K562 (cell line): ENCODE measurements around the gene BCO2. TPM values are rescaled to one million over a fixed set of nuclear protein-coding genes. Genes with fewer than 3 reads are reported as not detected.
A peak's percentile ranks its signal among the peaks of the same experiment; 100 is the strongest.

ENCODE experiments used
- ARNT ChIP-seq, 2 experiments: fragments of 450-650 bp; IDR thresholded peaks; 2 replicates each; pipeline ENCODE4 v1.6.1; 2016; ENCODE audit warnings: mild to moderate bottlenecking in 1 of 2
- CBX8 ChIP-seq: fragments of 200-600 bp; sonication (generic); IDR thresholded peaks from 2 replicates; pipeline ENCODE4 v1.6.1; 2012; ENCODE audit warnings: borderline replicate concordance, mixed run types, low read depth, mild to moderate bottlenecking, moderate library complexity, mixed read lengths, low read length, control low read depth, inconsistent platforms; ENCODE audit not compliant: poor library complexity, severe bottlenecking; ENCODE audit errors: extremely low read depth
- DPF2 ChIP-seq: fragments of 450-650 bp; IDR thresholded peaks from 2 replicates; pipeline ENCODE4 v1.6.1; 2016
- L3MBTL2 ChIP-seq: fragments of 450-650 bp; IDR thresholded peaks from 2 replicates; pipeline ENCODE4 v1.6.1; 2016; ENCODE audit warnings: mild to moderate bottlenecking, moderate library complexity
- MXD1 ChIP-seq: fragments of 250-450 bp; sonication (Bioruptor Pico); IDR thresholded peaks from 2 replicates; pipeline ENCODE4 v1.8.0; 2021; ENCODE audit warnings: borderline replicate concordance, mild to moderate bottlenecking, moderate library complexity; ENCODE audit not compliant: poor library complexity, severe bottlenecking
- NFIC ChIP-seq: fragments of 450-650 bp; IDR thresholded peaks from 2 replicates; pipeline ENCODE4 v1.6.1; 2017; ENCODE audit warnings: mild to moderate bottlenecking, inconsistent platforms
- SMAD2 ChIP-seq: fragments of 150-350 bp; IDR thresholded peaks from 2 replicates; pipeline ENCODE4 v1.6.1; 2014; ENCODE audit warnings: low read depth, mild to moderate bottlenecking, low read length
- TAF9B ChIP-seq: fragments of 450-650 bp; IDR thresholded peaks from 2 replicates; pipeline ENCODE4 v1.6.1; 2018; ENCODE audit warnings: mild to moderate bottlenecking; ENCODE audit not compliant: partially characterized antibody
- ZNF407 ChIP-seq: fragments of 450-650 bp; IDR thresholded peaks from 2 replicates; pipeline ENCODE4 v1.6.1; 2016; ENCODE audit warnings: low read depth
- ZNF41 ChIP-seq: fragments of 250-450 bp; sonication (Bioruptor Pico); conservative IDR thresholded peaks from 2 replicates; pipeline ENCODE4 v1.4.0; 2020; ENCODE audit warnings: mild to moderate bottlenecking
- ZNF511 ChIP-seq: sonication (generic); formaldehyde crosslinking; IDR thresholded peaks from 2 replicates; pipeline ENCODE4 v1.8.0; 2022; ENCODE audit warnings: mild to moderate bottlenecking, missing genetic modification reagents
- ZNF76 ChIP-seq: fragments of 250-450 bp; sonication (Bioruptor Pico); IDR thresholded peaks from 2 replicates; pipeline ENCODE4 v1.4.0; 2020; ENCODE audit warnings: mild to moderate bottlenecking, moderate library complexity, borderline replicate concordance
- ZNF830 ChIP-seq: fragments of 250-450 bp; sonication (Bioruptor Pico); IDR thresholded peaks from 2 replicates; pipeline ENCODE4 v1.5.0; 2021; ENCODE audit warnings: mild to moderate bottlenecking
- ZSCAN29 ChIP-seq: fragments of 450-650 bp; IDR thresholded peaks from 2 replicates; pipeline ENCODE4 v1.6.1; 2017
- polyA plus RNA-seq, 8 experiments: library from polyadenylated mRNA; depleted of rRNA in 4 of 8; stranded (reverse) in 5 of 8; unstranded in 3 of 8; fragments of >200 nt; fragmentation: Nextera tagmentation in 2 of 8; fragmentation: Illumina TruSeq in 1 of 8; extraction: Ambion mirVana in 2 of 8; extraction: Trizol in 1 of 8; gene quantifications; 2 replicates each; pipeline versions ENCODE4 v1.2.1 to v1.2.3, GENCODE V29; 2011 to 2014; ENCODE audit warnings: inconsistent platforms in 1 of 8, missing spikeins in 1 of 8
- total RNA-seq, 7 experiments: library from RNA; depleted of rRNA in 6 of 7; stranded (reverse); fragments of >200 nt in 6 of 7; fragmentation: Illumina TruSeq in 2 of 7; extraction: Trizol in 2 of 7; gene quantifications; 2 replicates each; pipeline versions ENCODE4 v1.2.1 to v1.2.3, GENCODE V29; 2011 to 2021; ENCODE audit warnings: low replicate concordance in 1 of 7
- TF ChIP-seq, protein P1 (sequence below): fragments of 450-650 bp; formaldehyde crosslinking; IDR thresholded peaks from 2 replicates; pipeline ENCODE4 v1.4.0; 2020; ENCODE audit warnings: mild to moderate bottlenecking, moderate library complexity
- TF ChIP-seq, protein P2 (sequence below): fragments of 250-450 bp; sonication (Bioruptor Pico); IDR thresholded peaks from 2 replicates; pipeline ENCODE4 v1.5.0; 2021

BCO2 gene
- total and polyA plus RNA-seq, 9 of the 15 experiments (the other 6 are each of a cell fraction or from before 2014, with no cell fraction given): 0.21 to 1.0 (median 0.47) TPM; not detected in 1

- TF ChIP-seq ARNT (IDR thresholded peaks at IDR 0.05) (0 out of 4 replicates have a peak, but pooled peaks of 1 of the 2 experiments have one; percentile 34), ZSCAN29 (no peak), ZNF407 (peak; percentile 60; the same call in 1 of the 2 replicates), ZNF830 (CRISPR knock-in tag) (no peak), ZNF511 (no peak), CBX8 (no peak), ZNF76 (CRISPR knock-in tag) (no peak), SMAD2 (no peak), TAF9B (no peak), L3MBTL2 (peak; percentile 14; the same call in 1 of the 2 replicates), ZNF41 (CRISPR knock-in tag) (no peak), DPF2 (0 out of 2 replicates have a peak, but pooled peaks have one; percentile 10), NFIC (no peak), MXD1 (CRISPR knock-in tag) (no peak)
- TF ChIP-seq, protein P1, sequence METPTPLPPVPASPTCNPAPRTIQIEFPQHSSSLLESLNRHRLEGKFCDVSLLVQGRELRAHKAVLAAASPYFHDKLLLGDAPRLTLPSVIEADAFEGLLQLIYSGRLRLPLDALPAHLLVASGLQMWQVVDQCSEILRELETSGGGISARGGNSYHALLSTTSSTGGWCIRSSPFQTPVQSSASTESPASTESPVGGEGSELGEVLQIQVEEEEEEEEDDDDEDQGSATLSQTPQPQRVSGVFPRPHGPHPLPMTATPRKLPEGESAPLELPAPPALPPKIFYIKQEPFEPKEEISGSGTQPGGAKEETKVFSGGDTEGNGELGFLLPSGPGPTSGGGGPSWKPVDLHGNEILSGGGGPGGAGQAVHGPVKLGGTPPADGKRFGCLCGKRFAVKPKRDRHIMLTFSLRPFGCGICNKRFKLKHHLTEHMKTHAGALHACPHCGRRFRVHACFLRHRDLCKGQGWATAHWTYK (CRISPR knock-in tag): no peak
- TF ChIP-seq, protein P2, sequence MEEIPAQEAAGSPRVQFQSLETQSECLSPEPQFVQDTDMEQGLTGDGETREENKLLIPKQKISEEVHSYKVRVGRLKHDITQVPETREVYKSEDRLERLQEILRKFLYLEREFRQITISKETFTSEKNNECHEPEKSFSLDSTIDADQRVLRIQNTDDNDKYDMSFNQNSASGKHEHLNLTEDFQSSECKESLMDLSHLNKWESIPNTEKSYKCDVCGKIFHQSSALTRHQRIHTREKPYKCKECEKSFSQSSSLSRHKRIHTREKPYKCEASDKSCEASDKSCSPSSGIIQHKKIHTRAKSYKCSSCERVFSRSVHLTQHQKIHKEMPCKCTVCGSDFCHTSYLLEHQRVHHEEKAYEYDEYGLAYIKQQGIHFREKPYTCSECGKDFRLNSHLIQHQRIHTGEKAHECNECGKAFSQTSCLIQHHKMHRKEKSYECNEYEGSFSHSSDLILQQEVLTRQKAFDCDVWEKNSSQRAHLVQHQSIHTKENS: no peak
Observed at GRCh38 chr11:112226831-112227401, 51.6 kb downstream of the BCO2 start (continued).
